Measurements from ENCODE around the gene RAB11FIP4.

RAB11FIP4 gene

DNA sequence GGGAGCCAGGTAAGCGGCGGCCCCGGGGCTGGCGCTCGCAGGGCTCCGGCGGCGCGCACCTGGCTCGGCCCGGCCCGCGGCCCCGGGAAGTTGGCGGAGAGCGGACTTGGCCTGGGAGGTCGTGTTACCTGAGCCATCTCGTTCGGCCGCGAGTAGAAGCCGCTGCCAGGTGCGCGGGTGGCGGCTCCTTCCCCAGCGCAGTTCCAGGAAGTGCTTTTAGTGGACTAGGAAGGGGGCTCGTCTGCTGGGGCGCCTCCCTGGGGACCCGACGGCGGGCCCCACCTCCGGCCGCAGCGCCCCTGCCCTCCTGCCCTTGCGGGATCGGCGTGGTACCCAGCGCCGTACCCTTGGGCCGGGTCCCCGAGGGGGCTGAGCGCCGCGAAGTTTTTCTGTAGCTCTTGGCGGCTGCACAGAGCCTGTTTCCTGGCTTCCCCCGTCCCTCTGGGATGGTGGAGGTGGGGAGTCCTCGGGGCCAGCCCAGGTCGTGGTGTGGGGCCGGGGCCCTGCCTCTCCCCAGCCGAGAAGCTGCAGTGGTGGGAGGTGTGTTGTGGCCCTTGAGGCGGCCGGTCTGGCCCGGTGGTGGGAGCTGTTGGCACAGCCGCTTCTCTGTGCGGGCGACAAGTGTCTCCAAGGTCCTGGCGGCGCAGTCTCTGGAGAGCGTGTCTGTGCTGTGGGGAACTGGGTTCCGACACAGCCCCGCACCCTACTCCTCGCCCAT, 96.9 kb downstream of the RAB11FIP4 start:
- DNase-seq: no peak

DNA sequence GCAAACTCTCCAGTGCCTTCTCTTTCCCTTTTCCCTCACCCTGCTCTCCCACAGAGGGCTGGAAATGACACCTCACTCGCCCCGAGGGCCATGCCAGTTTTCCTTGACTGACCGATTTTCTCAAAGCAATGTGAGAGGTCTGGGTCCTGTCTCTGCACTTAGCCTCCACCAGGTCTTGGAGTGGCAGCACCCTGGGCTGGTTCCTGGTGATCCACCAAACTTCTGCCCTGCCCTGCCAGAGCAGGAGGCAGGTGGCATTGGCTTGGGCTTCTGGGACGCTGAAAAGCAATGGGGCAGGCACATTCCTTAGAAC, 97.5 kb downstream of the RAB11FIP4 start:
- no peak for DNase-seq

GRCh38 chr17:31489295-31490018, 98.0 kb downstream of the RAB11FIP4 start:
- DNase-seq: no peak

- no peak for DNase-seq
Observed at GRCh38 chr17:31490019-31490650, 98.7 kb downstream of the RAB11FIP4 start.

GRCh38 chr17:31490671-31491375, 99.3 kb downstream of the RAB11FIP4 start:
- DNase-seq: no peak

DNA sequence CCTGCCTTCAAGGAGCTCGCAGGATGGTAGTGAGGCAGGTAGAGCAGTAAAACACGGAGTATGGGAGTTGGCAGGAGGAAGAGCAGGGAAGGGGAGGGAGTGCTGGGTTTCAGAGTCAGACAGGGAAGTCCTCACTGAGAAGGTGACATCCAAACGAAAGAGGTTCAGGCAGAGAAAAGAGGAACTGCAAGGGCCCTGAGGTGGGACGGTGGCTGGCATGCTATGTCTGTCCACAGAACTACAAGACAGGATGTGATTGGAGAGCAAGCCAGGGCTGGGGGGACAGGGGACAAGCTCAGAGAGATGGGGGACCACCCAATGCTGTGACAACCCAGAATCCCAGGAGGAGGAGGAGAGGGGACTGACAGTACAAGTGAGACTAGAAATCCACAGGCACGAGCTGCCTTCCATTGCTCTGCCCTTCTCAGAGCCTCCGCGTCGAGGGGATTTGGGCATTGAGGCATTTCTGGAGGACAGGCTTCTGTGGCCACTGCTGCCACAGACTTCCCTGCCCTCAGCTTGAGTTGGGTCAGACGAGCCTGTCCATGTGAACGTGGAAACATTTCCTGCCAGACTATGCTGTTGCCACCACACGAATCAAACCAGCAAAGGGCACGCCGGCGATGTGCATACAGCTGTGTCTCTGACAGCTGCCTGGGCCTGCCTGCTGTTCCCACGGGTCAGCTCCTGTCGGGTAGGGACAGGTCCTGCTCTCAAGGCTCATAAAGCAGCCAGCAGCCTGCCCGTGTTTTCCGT, 100.1 kb downstream of the RAB11FIP4 start:
- peak; percentile 79 for DNase-seq

GRCh38 chr17:31492206-31492605, 100.7 kb downstream of the RAB11FIP4 start:
- DNase-seq: no peak

DNA sequence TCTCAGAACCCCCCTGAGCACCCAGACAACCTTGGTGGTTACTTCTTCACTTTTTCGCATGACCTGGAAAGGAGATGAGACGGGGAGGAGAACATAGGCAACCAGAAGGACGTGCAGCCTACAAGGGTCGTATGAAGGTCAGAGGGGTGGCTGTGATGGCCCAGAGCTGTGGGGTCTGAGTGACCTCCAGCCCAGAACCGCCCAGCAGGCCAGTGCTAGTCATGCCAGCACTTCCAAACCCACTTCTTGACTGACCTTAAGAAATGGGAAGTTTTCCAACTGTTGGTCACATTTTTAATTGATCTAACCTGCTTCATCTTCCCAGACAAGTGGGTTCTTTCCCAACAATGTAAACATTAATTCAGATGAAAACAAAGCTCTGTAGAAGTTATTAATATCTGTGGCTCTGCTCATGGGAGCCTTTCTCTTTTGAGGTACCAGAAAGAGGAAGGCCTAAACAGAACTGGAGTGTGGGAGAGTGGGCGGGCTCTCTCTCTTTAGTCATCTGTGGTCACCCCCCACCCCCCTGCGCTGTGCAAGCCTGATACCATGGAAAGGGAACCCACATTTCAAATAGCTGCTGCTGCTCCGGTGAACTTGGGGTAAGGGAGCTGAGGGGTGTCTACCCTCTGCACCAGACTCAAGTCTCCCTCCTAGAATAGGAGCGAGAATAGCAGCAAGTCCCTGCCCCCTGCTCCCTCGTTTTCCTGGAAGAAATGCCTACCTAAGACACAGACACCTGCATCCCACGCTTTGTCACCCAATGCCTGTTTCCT, 101.6 kb downstream of the RAB11FIP4 start:
- peak; percentile 93 for DNase-seq

GRCh38 chr17:31493656-31494155, 102.2 kb downstream of the RAB11FIP4 start:
- DNase-seq: no peak

- DNase-seq: peak; percentile 71
Observed at GRCh38 chr17:31494259-31495021, 103.0 kb downstream of the RAB11FIP4 start.

DNA sequence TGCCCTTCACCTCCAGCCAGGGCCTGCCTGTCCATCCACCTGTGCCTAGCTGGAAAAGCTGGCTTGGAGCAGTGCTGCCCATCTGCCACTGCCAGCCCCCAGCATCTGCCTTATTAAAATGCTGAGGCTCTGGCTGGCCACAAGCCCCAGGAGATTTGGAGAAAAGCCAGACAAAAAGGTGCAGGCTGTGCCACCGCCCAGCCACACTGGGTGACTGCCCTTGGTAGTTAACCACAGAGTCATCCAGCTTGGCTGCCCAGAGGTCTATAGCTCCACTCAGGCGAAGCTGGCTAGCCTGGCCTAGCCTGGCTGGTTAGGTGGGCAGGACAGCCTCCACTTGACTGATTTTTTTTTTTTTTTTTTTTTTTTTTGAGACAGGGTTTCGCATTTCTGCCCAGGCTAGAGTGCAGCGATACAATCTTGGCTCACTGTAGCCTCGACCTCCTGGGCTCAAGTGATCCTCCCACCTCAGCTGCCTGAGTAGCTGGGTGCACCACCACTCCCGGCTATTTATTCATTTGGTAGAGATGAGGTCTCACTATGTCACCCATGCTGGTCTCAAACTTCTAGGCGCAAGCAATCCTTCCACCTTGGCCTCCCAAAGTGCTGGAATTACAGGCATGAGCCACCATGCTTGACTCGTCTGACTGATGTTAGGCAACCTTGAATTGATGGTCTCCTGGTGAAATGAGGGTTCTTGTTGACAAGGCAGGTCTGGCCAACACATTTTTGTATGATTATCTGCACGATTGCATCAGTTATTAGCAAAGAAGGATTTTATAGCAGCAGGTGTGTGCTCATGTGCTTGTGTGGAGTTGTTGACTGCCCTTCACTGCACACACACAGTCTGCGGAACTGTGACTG, 103.8 kb downstream of the RAB11FIP4 start:
- DNase-seq: no peak

GRCh38 chr17:31496097-31496496, 104.6 kb downstream of the RAB11FIP4 start:
- no peak for DNase-seq

GRCh38 chr17:31496601-31497000, 105.1 kb downstream of the RAB11FIP4 start:
- DNase-seq: no peak

DNA sequence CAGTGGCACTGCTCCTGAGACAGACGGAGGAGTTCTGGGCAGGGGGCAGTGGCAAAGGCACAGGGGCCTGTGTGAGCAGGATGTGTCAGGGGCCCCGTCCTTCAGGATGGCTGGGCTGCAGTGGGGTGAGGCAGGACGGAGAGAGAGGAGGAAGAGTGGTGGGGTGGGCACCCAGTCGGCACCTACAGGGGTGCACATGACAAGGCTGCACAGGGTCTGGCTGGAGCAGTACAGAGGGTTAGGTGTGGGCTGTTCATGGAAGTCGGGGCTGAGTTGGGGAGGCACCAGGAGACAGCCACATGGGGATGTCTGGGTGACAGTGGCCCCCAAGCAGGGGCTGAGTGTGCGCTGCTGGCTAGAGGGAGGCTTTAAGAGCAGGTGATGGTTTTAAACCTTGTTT, 106.0 kb downstream of the RAB11FIP4 start:
- DNase-seq: no peak

- DNase-seq: no peak
Observed at GRCh38 chr17:31497994-31498826, 106.7 kb downstream of the RAB11FIP4 start.

GRCh38 chr17:31499771-31500554, 108.5 kb downstream of the RAB11FIP4 start:
- DNase-seq: peak; percentile 57

GRCh38 chr17:31506517-31506916, 115.0 kb downstream of the RAB11FIP4 start:
- DNase-seq: no peak
